MM.1S (cell line): Measurements from ENCODE around the gene IARS1.

Experiments used
- DNase-seq: peaks from one replicate; pipeline ENCODE4 v3.0.0-alpha.2; 2015
- H2AFZ ChIP-seq: fragments of 300-600 bp; sonication (generic); 2 replicates; pipeline ENCODE4 v1.6.0; 2016; ENCODE audit warnings: antibody characterized with exemption, low read length
- H3F3A ChIP-seq: fragments of 300-600 bp; sonication (generic); 2 replicates; pipeline ENCODE4 v1.6.1; 2016; ENCODE audit warnings: mild to moderate bottlenecking, antibody characterized with exemption, low read length, moderate library complexity, mixed read lengths; ENCODE audit not compliant: insufficient read depth
- H3K27ac ChIP-seq: fragments of 300-600 bp; sonication (generic); 2 replicates; pipeline ENCODE4 v1.5.1; 2016; ENCODE audit warnings: mild to moderate bottlenecking, low read length
- H3K27me3 ChIP-seq: fragments of 300-600 bp; sonication (generic); replicated peaks from 2 replicates; pipeline ENCODE4 v1.6.0; 2016; ENCODE audit warnings: low read length; ENCODE audit not compliant: insufficient read depth
- H3K36me3 ChIP-seq: fragments of 300-600 bp; sonication (generic); replicated peaks from 2 replicates; pipeline ENCODE4 v1.6.1; 2016; ENCODE audit warnings: mild to moderate bottlenecking, low read length, mixed read lengths; ENCODE audit not compliant: insufficient read depth
- H3K4me1 ChIP-seq: fragments of 300-600 bp; sonication (generic); 2 replicates; pipeline ENCODE4 v1.6.1; 2016; ENCODE audit warnings: low read length, mixed read lengths
- H3K4me2 ChIP-seq: fragments of 300-600 bp; sonication (generic); 2 replicates; pipeline ENCODE4 v1.6.0; 2016; ENCODE audit warnings: low read depth, low read length
- H3K4me3 ChIP-seq: fragments of 300-600 bp; sonication (generic); 2 replicates; pipeline ENCODE4 v1.5.1; 2016; ENCODE audit warnings: low read length, mixed read lengths
- H3K79me2 ChIP-seq: fragments of 300-600 bp; sonication (generic); 2 replicates; pipeline ENCODE4 v1.6.1; 2016; ENCODE audit warnings: mixed run types, low read length, mixed read lengths
- H3K9ac ChIP-seq: fragments of 300-600 bp; sonication (generic); 2 replicates; pipeline ENCODE4 v1.6.1; 2016; ENCODE audit warnings: low read length, mixed read lengths
- H3K9me2 ChIP-seq: fragments of 300-600 bp; sonication (generic); replicated peaks from 2 replicates; pipeline ENCODE4 v1.6.1; 2016; ENCODE audit warnings: mild to moderate bottlenecking, low read length, mixed read lengths; ENCODE audit not compliant: insufficient read depth
- H3K9me3 ChIP-seq: fragments of 300-600 bp; sonication (generic); replicated peaks from 2 replicates; pipeline ENCODE4 v1.6.1; 2016; ENCODE audit warnings: mild to moderate bottlenecking, low read length, mixed read lengths; ENCODE audit not compliant: insufficient read depth
- H4K20me1 ChIP-seq: fragments of 300-600 bp; sonication (generic); 2 replicates; pipeline ENCODE4 v1.6.1; 2016; ENCODE audit warnings: mild to moderate bottlenecking, low read length, moderate library complexity, mixed read lengths; ENCODE audit not compliant: insufficient read depth
- EZH2 ChIP-seq: fragments of 300-600 bp; sonication (generic); optimal IDR thresholded peaks from 2 replicates; pipeline ENCODE3; 2017; ENCODE audit warnings: low read depth, mild to moderate bottlenecking, antibody characterized with exemption, low read length, mixed read lengths
- EZH2phosphoT487 ChIP-seq: fragments of 300-600 bp; sonication (generic); IDR thresholded peaks from 2 replicates; pipeline ENCODE4 v1.6.1; 2018; ENCODE audit warnings: antibody characterized with exemption, low read length
- TF ChIP-seq, protein P1 (sequence below): fragments of 300-600 bp; sonication (generic); IDR thresholded peaks from 2 replicates; pipeline ENCODE4 v1.5.1; 2016; ENCODE audit warnings: antibody characterized with exemption, low read length, mixed read lengths

IARS1 gene

GRCh38 chr9:92293452-92294296 is at the start of gene IARS1:
IARS1 (minus strand) TSS chr9:92293697; CDS start chr9:92289419, 4,278 bp downstream.
- no peak for TF ChIP-seq EZH2
- TF ChIP-seq, protein P1, sequence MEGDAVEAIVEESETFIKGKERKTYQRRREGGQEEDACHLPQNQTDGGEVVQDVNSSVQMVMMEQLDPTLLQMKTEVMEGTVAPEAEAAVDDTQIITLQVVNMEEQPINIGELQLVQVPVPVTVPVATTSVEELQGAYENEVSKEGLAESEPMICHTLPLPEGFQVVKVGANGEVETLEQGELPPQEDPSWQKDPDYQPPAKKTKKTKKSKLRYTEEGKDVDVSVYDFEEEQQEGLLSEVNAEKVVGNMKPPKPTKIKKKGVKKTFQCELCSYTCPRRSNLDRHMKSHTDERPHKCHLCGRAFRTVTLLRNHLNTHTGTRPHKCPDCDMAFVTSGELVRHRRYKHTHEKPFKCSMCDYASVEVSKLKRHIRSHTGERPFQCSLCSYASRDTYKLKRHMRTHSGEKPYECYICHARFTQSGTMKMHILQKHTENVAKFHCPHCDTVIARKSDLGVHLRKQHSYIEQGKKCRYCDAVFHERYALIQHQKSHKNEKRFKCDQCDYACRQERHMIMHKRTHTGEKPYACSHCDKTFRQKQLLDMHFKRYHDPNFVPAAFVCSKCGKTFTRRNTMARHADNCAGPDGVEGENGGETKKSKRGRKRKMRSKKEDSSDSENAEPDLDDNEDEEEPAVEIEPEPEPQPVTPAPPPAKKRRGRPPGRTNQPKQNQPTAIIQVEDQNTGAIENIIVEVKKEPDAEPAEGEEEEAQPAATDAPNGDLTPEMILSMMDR = peak; percentile 36
- H3K9me3 ChIP-seq = no peaks in the 10 kb centered on the region
- peak within 1 kb of the TSS; percentile 94 for H3K4me3 ChIP-seq
- no peaks in the 10 kb centered on the region for H3K27me3 ChIP-seq
- H3K36me3 ChIP-seq = peaks cover 10% of the 10 kb centered on the region; the same call in 1 of the 2 replicates
- H2AFZ ChIP-seq = peak within 1 kb of the TSS; percentile 80
- H3K4me1 ChIP-seq = peaks cover 25% of the 10 kb centered on the region
- no peaks in the 10 kb centered on the region for H3K9me2 ChIP-seq
- H3K79me2 ChIP-seq = peaks cover 76% of the 10 kb centered on the region
- peaks cover 31% of the 10 kb centered on the region for H3F3A ChIP-seq
- H4K20me1 ChIP-seq = no peaks in the 10 kb centered on the region
- peak within 1 kb of the TSS; percentile 91 for H3K9ac ChIP-seq
- DNase-seq = peak; percentile 99
- peak within 1 kb of the TSS; percentile 93 for H3K4me2 ChIP-seq
- peak within 1 kb of the TSS; percentile 79; the same call in 1 of the 2 replicates for H3K27ac ChIP-seq

- no peaks in the 10 kb centered on the region for H3K9me3 ChIP-seq
- no peaks in the 10 kb centered on the region; the same call in none of the 2 replicates for H3K36me3 ChIP-seq
- H3K4me2 ChIP-seq = no peak overlapping the region
- H3K9ac ChIP-seq = no peak overlapping the region
- DNase-seq = no peak
- H2AFZ ChIP-seq = no peak overlapping the region
- no peak overlapping the region for H3K4me3 ChIP-seq
- H3K27me3 ChIP-seq = no peaks in the 10 kb centered on the region
- H4K20me1 ChIP-seq = no peaks in the 10 kb centered on the region
- H3K27ac ChIP-seq = no peak overlapping the region
- no peak for TF ChIP-seq EZH2phosphoT487
- TF ChIP-seq, protein P1 = no peak
- TF ChIP-seq EZH2 = no peak
- no peaks in the 10 kb centered on the region for H3F3A ChIP-seq
- H3K9me2 ChIP-seq = no peaks in the 10 kb centered on the region
- H3K4me1 ChIP-seq = no peaks in the 10 kb centered on the region
- no peaks in the 10 kb centered on the region for H3K79me2 ChIP-seq
Measured at GRCh38 chr9:92342825-92343488, 49.5 kb upstream of the IARS1 start.

DNA sequence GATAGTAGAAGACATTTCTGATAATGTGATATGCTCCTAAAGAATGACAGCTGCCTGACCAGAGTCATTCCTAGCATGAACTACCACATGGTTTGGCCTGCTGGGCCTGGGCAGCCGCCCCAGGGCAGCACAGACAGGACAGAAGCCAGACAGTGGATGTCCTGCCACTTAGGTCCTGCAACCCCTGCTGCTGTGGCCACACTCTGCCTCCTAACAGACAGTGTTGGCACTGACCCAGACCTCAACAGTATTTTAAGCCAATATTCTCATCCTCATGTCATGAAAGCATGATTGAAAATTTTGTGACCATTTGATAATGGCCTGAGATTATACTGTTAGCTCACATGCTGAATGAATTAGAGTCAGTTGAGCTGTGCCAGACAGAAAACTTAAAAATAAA is 48.1 kb upstream of the IARS1 start:
- Histone ChIP-seq H3K79me2 (no peaks in the 10 kb centered on the region), H3F3A (no peaks in the 10 kb centered on the region), H3K9me3 (no peaks in the 10 kb centered on the region), H3K27ac (no peak overlapping the region), H3K27me3 (no peaks in the 10 kb centered on the region), H2AFZ (no peak overlapping the region), H3K9ac (no peak overlapping the region), H3K4me2 (no peak overlapping the region), H3K9me2 (no peaks in the 10 kb centered on the region), H3K4me3 (no peak overlapping the region), H3K4me1 (no peaks in the 10 kb centered on the region), H4K20me1 (no peaks in the 10 kb centered on the region), H3K36me3 (no peaks in the 10 kb centered on the region; the same call in none of the 2 replicates)
- DNase-seq = no peak
- TF ChIP-seq EZH2 = no peak
- TF ChIP-seq EZH2phosphoT487 = no peak
- TF ChIP-seq, protein P1 = no peak
